ENCODE results near the gene FNDC10. TPM values are rescaled to one million over a fixed set of nuclear protein-coding genes. Genes with fewer than 3 reads are reported as not detected.

The FNDC10 gene
- total RNA-seq, 1 donor from 2014 or later, result 11.9 TPM

- H3K27me3 Mint-ChIP-seq (ENCODE audit: unreplicated experiment), result peaks cover 6% of the 10 kb centered on the region
- peak overlapping the region; percentile 61 for H3K4me3 Mint-ChIP-seq (ENCODE audit: unreplicated experiment)
- no peaks in the 10 kb centered on the region for H3K36me3 Mint-ChIP-seq (ENCODE audit: unreplicated experiment)
- DNase-seq, result no peak
- H3K9me3 Mint-ChIP-seq (ENCODE audit: unreplicated experiment), result no peaks in the 10 kb centered on the region
- H3K27ac Mint-ChIP-seq (ENCODE audit: unreplicated experiment), result no peak overlapping the region
- TF ChIP-seq CTCF (IDR thresholded peaks at IDR 0.05; ENCODE audit: partially characterized antibody, unreplicated experiment), result no peak
- H3K4me1 Mint-ChIP-seq (ENCODE audit: low read depth, unreplicated experiment), result no peaks in the 10 kb centered on the region
Measured at GRCh38 chr1:1600861-1601563, 1.1 kb upstream of the FNDC10 start.

- peak overlapping the region; percentile 80 for H3K4me3 Mint-ChIP-seq (ENCODE audit: unreplicated experiment)
- TF ChIP-seq CTCF (IDR thresholded peaks at IDR 0.05; ENCODE audit: partially characterized antibody, unreplicated experiment), result peak; percentile 22
- no peaks in the 10 kb centered on the region for H3K9me3 Mint-ChIP-seq (ENCODE audit: unreplicated experiment)
- peak overlapping the region; percentile 33 for H3K27ac Mint-ChIP-seq (ENCODE audit: unreplicated experiment)
- DNase-seq, result peak; percentile 67
- no peaks in the 10 kb centered on the region for H3K36me3 Mint-ChIP-seq (ENCODE audit: unreplicated experiment)
- no peaks in the 10 kb centered on the region for H3K4me1 Mint-ChIP-seq (ENCODE audit: low read depth, unreplicated experiment)
- peaks cover 6% of the 10 kb centered on the region for H3K27me3 Mint-ChIP-seq (ENCODE audit: unreplicated experiment)
Measured at GRCh38 chr1:1599030-1599934, 653 bp downstream of the FNDC10 start.

GRCh38 chr1:1598720-1599029 is 1.3 kb downstream of the FNDC10 start:
- TF ChIP-seq CTCF (IDR thresholded peaks at IDR 0.05; ENCODE audit: partially characterized antibody, unreplicated experiment), result no peak
- Mint-ChIP-seq H3K27me3 (ENCODE audit: unreplicated experiment) (peaks cover 6% of the 10 kb centered on the region), H3K9me3 (ENCODE audit: unreplicated experiment) (no peaks in the 10 kb centered on the region), H3K36me3 (ENCODE audit: unreplicated experiment) (no peaks in the 10 kb centered on the region), H3K27ac (ENCODE audit: unreplicated experiment) (peak overlapping the region; percentile 33), H3K4me1 (ENCODE audit: low read depth, unreplicated experiment) (no peaks in the 10 kb centered on the region), H3K4me3 (ENCODE audit: unreplicated experiment) (peak overlapping the region; percentile 80)
- DNase-seq, result no peak

GRCh38 chr1:1598051-1598719 is 1.8 kb downstream of the FNDC10 start:
- no peaks in the 10 kb centered on the region for H3K36me3 Mint-ChIP-seq (ENCODE audit: unreplicated experiment)
- peaks cover 1% of the 10 kb centered on the region for H3K4me1 Mint-ChIP-seq (ENCODE audit: low read depth, unreplicated experiment)
- no peak for DNase-seq
- peaks cover 6% of the 10 kb centered on the region for H3K27me3 Mint-ChIP-seq (ENCODE audit: unreplicated experiment)
- no peak for TF ChIP-seq CTCF (IDR thresholded peaks at IDR 0.05; ENCODE audit: partially characterized antibody, unreplicated experiment)
- no peak overlapping the region for H3K4me3 Mint-ChIP-seq (ENCODE audit: unreplicated experiment)
- peaks cover 2% of the 10 kb centered on the region for H3K9me3 Mint-ChIP-seq (ENCODE audit: unreplicated experiment)
- H3K27ac Mint-ChIP-seq (ENCODE audit: unreplicated experiment), result no peak overlapping the region

All from glutamatergic neuron (in vitro differentiated cells).